Endodermal cell (in vitro differentiated cells): ENCODE results near the gene ERMAP. TPM values are rescaled to one million over a fixed set of nuclear protein-coding genes. Genes with fewer than 3 reads are reported as not detected.

Source experiments
- DNase-seq: peaks from one replicate; pipeline ENCODE4 v3.0.0-alpha.2; 2017
- H3K27ac ChIP-seq: 2 replicates; pipeline ENCODE4 v1.5.1; 2013; ENCODE audit warnings: mild to moderate bottlenecking, low read depth, low read length, moderate library complexity
- H3K27me3 ChIP-seq: 2 replicates; pipeline ENCODE4 v1.6.1; 2013; ENCODE audit warnings: mild to moderate bottlenecking, low read length, moderate library complexity; ENCODE audit not compliant: insufficient read depth, control insufficient read depth, poor library complexity, severe bottlenecking
- H3K36me3 ChIP-seq: 2 replicates; pipeline ENCODE4 v1.7.0; 2013; ENCODE audit warnings: mild to moderate bottlenecking, low read length, moderate library complexity; ENCODE audit not compliant: control insufficient read depth, insufficient read depth
- H3K4me1 ChIP-seq: one replicate; pipeline ENCODE4 v1.7.0; 2013; ENCODE audit warnings: low read length; ENCODE audit not compliant: control insufficient read depth, insufficient read depth
- H3K4me3 ChIP-seq: 2 replicates; pipeline ENCODE4 v1.5.1; 2013; ENCODE audit warnings: mild to moderate bottlenecking, low read length, moderate library complexity
- H3K9ac ChIP-seq: 2 replicates; pipeline ENCODE4 v1.6.1; 2013; ENCODE audit warnings: mild to moderate bottlenecking, low read length, moderate library complexity; ENCODE audit not compliant: poor library complexity, severe bottlenecking; ENCODE audit errors: extremely low read depth
- H3K9me3 ChIP-seq: 2 replicates; pipeline ENCODE4 v1.6.1; 2013; ENCODE audit warnings: mild to moderate bottlenecking, low read length, moderate library complexity; ENCODE audit not compliant: control insufficient read depth
- H3K27ac Mint-ChIP-seq: 2 replicates; pipeline ENCODE4 v1.8.0; 2020; ENCODE audit warnings: mixed read lengths
- H3K27me3 Mint-ChIP-seq: 2 replicates; pipeline ENCODE4 v1.8.0; 2021; ENCODE audit warnings: mild to moderate bottlenecking, mixed read lengths; ENCODE audit not compliant: insufficient read depth
- H3K36me3 Mint-ChIP-seq: 2 replicates; pipeline ENCODE4 v1.8.0; 2020; ENCODE audit warnings: low read depth, mixed read lengths
- H3K4me1 Mint-ChIP-seq: 2 replicates; pipeline ENCODE4 v1.8.0; 2020; ENCODE audit warnings: mixed read lengths
- H3K4me3 Mint-ChIP-seq: 2 replicates; pipeline ENCODE4 v1.8.0; 2020; ENCODE audit warnings: mild to moderate bottlenecking, moderate library complexity, mixed read lengths
- H3K9me3 Mint-ChIP-seq: 2 replicates; pipeline ENCODE4 v1.8.0; 2020; ENCODE audit warnings: mild to moderate bottlenecking, mixed read lengths
- WGBS, 2 experiments: methylation state at CpG; one replicate each; pipeline versions ENCODE4 v1.1.5 to v1.1.7; 2013; ENCODE audit warnings: missing lambda C conversion rate in 2 of 2, mixed read lengths in 1 of 2; ENCODE audit not compliant: insufficient coverage in 1 of 2, insufficient read length in 1 of 2; 5-methylcytosine and 5-hydroxymethylcytosine counted together
- total RNA-seq, 2 donors: library from RNA; stranded (reverse); fragmentation: NEBNext Ultra II Directional in 1 of 2; extraction: Animal tissue kit (Norgen Biotek cat#: 25700) in 1 of 2; gene quantifications; 2 replicates in 1 of 2; 3 replicates in 1 of 2; pipeline ENCODE4 v1.2.1, GENCODE V29; 2021
- TF ChIP-seq, protein P1 (sequence below): fragments of 200-600 bp; sonication (generic); conservative IDR thresholded peaks from 2 replicates; pipeline ENCODE4 v1.5.0; 2021; ENCODE audit warnings: antibody characterized with exemption, mild to moderate bottlenecking

ERMAP gene
- total RNA-seq, 2 donors from 2014 or later = 5.1 to 5.7 TPM

DNA sequence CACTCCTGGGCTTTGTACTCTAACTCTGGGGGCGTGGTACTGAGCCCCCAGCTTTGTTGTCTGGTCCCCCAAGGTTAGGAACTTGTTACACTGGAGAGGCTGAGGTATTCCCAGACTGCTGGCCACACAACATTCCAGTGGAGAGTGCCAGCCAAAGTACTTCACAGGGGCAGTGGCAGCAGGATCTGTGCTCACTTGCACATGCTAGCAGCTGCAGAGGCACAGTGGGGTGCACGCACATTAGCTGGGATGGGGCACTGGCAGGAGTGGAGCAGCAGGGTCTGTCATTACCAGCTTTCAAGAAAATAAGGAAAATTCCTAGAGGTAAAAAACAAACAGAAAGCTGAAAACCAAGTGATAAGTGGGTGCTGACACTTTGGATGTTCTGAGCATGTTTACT lies 60.5 kb downstream of the ERMAP start:
- Mint-ChIP-seq H3K27ac (peak overlapping the region; percentile 46), H3K27me3 (no peaks in the 10 kb centered on the region), H3K4me1 (peaks cover 25% of the 10 kb centered on the region), H3K4me3 (no peak overlapping the region), H3K36me3 (no peaks in the 10 kb centered on the region), H3K9me3 (peaks cover 20% of the 10 kb centered on the region)
- Histone ChIP-seq H3K9ac (no peak overlapping the region), H3K27ac (no peak overlapping the region), H3K4me1 (no peaks in the 10 kb centered on the region), H3K9me3 (peaks cover 23% of the 10 kb centered on the region), H3K4me3 (no peak overlapping the region), H3K27me3 (no peaks in the 10 kb centered on the region), H3K36me3 (no peaks in the 10 kb centered on the region)
- DNase-seq = peak; percentile 92
- TF ChIP-seq, protein P1, sequence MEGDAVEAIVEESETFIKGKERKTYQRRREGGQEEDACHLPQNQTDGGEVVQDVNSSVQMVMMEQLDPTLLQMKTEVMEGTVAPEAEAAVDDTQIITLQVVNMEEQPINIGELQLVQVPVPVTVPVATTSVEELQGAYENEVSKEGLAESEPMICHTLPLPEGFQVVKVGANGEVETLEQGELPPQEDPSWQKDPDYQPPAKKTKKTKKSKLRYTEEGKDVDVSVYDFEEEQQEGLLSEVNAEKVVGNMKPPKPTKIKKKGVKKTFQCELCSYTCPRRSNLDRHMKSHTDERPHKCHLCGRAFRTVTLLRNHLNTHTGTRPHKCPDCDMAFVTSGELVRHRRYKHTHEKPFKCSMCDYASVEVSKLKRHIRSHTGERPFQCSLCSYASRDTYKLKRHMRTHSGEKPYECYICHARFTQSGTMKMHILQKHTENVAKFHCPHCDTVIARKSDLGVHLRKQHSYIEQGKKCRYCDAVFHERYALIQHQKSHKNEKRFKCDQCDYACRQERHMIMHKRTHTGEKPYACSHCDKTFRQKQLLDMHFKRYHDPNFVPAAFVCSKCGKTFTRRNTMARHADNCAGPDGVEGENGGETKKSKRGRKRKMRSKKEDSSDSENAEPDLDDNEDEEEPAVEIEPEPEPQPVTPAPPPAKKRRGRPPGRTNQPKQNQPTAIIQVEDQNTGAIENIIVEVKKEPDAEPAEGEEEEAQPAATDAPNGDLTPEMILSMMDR = no peak
- 69 to 83% methylated on average over 2 of the region's 2 CpGs for WGBS, 2 experiments

DNA sequence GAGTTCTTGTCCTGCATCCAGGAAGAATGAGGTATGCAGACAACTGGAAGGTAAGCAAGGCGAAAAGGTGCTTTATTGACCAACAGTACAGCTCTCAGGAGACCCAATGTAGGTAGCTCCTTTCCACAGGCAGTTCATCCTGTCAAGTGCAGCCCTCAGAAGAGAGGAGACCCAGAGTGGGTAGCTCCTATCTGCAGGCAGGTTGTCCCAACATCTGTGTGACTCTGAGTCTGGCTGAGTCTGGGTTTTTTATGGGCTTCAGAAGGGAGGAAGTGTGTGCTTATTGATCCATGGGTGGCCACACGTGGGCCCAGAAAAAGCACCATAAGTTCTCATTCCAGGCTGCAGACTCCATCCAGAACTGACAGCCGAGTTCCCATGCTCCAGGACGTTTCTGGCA lies 63.5 kb downstream of the ERMAP start:
- no peak overlapping the region for H3K4me3 Mint-ChIP-seq
- no peak overlapping the region for H3K27ac Mint-ChIP-seq
- 82 to 84% methylated on average over 3 to 4 of the region's 4 CpGs for WGBS, 2 experiments
- TF ChIP-seq, protein P1 = no peak
- no peaks in the 10 kb centered on the region for H3K36me3 Mint-ChIP-seq
- peaks cover 16% of the 10 kb centered on the region for H3K9me3 ChIP-seq
- peaks cover 17% of the 10 kb centered on the region for H3K4me1 Mint-ChIP-seq
- no peaks in the 10 kb centered on the region for H3K36me3 ChIP-seq
- no peak overlapping the region for H3K4me3 ChIP-seq
- no peak overlapping the region for H3K9ac ChIP-seq
- H3K4me1 ChIP-seq = no peaks in the 10 kb centered on the region
- peaks cover 7% of the 10 kb centered on the region for H3K9me3 Mint-ChIP-seq
- no peaks in the 10 kb centered on the region for H3K27me3 Mint-ChIP-seq
- H3K27ac ChIP-seq = no peak overlapping the region
- no peaks in the 10 kb centered on the region for H3K27me3 ChIP-seq
- DNase-seq = no peak

DNA sequence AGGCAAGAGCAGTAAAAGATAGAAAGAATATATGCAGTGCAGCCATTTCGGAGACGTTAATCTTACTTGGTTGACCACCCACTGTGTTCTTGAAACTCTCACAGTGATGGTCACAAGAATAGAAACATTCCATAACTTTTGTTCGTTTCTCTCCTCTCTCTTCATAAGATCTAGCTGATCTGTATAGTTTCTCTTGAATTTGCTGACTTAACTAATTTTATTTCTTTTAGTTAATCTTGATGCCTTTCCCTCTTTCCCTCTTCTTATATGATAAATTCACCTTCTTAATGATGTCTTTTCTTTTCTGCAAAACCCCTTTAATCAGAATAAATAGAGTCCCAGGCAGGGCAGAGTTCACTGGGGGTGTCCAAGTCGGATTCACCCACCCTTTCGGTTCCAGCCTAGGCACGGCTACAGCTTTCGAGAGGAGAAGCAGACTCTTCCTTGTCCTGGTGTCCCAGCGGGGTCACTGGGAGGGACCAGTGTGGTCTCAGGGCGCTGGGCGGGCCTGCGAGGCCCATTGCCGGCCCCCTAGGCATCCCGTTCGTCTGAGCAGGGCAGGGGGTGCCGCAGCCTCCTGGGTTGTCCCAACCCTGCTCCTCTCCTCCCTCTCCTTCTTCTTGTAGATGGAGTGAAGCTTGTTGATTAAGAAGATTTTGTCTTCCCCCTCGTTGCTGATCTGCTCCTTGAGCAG lies 69.3 kb downstream of the ERMAP start:
- no peak for DNase-seq
- no peak overlapping the region for H3K27ac ChIP-seq
- no peaks in the 10 kb centered on the region for H3K4me1 ChIP-seq
- Mint-ChIP-seq H3K9me3 (no peaks in the 10 kb centered on the region), H3K36me3 (no peaks in the 10 kb centered on the region), H3K4me3 (no peak overlapping the region), H3K27me3 (no peaks in the 10 kb centered on the region), H3K4me1 (no peaks in the 10 kb centered on the region), H3K27ac (no peak overlapping the region)
- H3K4me3 ChIP-seq = no peak overlapping the region
- H3K36me3 ChIP-seq = no peaks in the 10 kb centered on the region
- no peak overlapping the region for H3K9ac ChIP-seq
- 67 to 94% methylated on average over 5 to 15 of the region's 16 CpGs for WGBS, 2 experiments
- H3K27me3 ChIP-seq = no peaks in the 10 kb centered on the region
- TF ChIP-seq, protein P1 = no peak
- no peaks in the 10 kb centered on the region for H3K9me3 ChIP-seq
